ENCODE measurements around the gene SORCS2.

Gene SORCS2

GRCh38 chr4:7697343-7697742 lies 505.0 kb downstream of the SORCS2 start:
- peaks cover 3% of the 10 kb centered on the region for H3K27me3 Mint-ChIP-seq (ENCODE audit: low read depth)
- H3K9me3 Mint-ChIP-seq: no peaks in the 10 kb centered on the region

DNA sequence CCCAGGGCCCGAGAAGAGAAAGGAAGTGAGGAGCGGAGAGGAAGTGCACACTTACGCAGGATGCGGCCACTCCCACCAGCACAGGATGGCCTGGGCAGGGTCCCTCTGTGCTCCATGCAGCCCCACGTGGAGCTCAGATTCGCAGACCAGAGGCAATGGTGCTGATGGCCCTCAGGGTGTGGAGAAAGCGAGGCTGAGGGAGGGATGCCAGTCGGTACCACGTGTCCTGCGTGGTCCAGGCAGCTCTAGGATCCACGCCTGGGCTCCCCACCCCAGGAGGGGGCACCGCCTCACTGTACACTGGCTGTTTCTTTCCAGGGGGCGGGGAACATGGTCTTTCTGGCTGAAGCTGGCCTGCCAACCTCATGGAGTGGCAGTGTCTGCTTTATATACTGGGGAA lies 505.5 kb downstream of the SORCS2 start:
- Mint-ChIP-seq H3K4me1 (ENCODE audit: low read depth) (no peaks in the 10 kb centered on the region), H3K27me3 (ENCODE audit: low read depth) (peaks cover 3% of the 10 kb centered on the region), H3K27ac (no peak overlapping the region), H3K9me3 (no peaks in the 10 kb centered on the region), H3K36me3 (ENCODE audit: low read depth) (no peaks in the 10 kb centered on the region), H3K4me3 (no peak overlapping the region)

More at GRCh38 chr4:7697343-7697742, 505.0 kb downstream of the SORCS2 start:
- Mint-ChIP-seq H3K36me3 (ENCODE audit: low read depth) (no peaks in the 10 kb centered on the region), H3K4me3 (no peak overlapping the region), H3K4me1 (ENCODE audit: low read depth) (no peaks in the 10 kb centered on the region), H3K27ac (no peak overlapping the region)

GRCh38 chr4:7698584-7698983 lies 506.2 kb downstream of the SORCS2 start:
- Mint-ChIP-seq H3K4me1 (ENCODE audit: low read depth) (no peaks in the 10 kb centered on the region), H3K4me3 (no peak overlapping the region)

GRCh38 chr4:7699031-7699430 lies 506.7 kb downstream of the SORCS2 start:
- H3K4me1 Mint-ChIP-seq (ENCODE audit: low read depth): no peaks in the 10 kb centered on the region
- H3K27ac Mint-ChIP-seq: no peak overlapping the region
- H3K4me3 Mint-ChIP-seq: no peak overlapping the region
- no peaks in the 10 kb centered on the region for H3K36me3 Mint-ChIP-seq (ENCODE audit: low read depth)
- H3K27me3 Mint-ChIP-seq (ENCODE audit: low read depth): peaks cover 3% of the 10 kb centered on the region
- H3K9me3 Mint-ChIP-seq: no peaks in the 10 kb centered on the region

More at GRCh38 chr4:7698584-7698983, 506.2 kb downstream of the SORCS2 start:
- H3K27me3 Mint-ChIP-seq (ENCODE audit: low read depth): peaks cover 3% of the 10 kb centered on the region
- no peak overlapping the region for H3K27ac Mint-ChIP-seq
- H3K36me3 Mint-ChIP-seq (ENCODE audit: low read depth): no peaks in the 10 kb centered on the region
- H3K9me3 Mint-ChIP-seq: no peaks in the 10 kb centered on the region

DNA sequence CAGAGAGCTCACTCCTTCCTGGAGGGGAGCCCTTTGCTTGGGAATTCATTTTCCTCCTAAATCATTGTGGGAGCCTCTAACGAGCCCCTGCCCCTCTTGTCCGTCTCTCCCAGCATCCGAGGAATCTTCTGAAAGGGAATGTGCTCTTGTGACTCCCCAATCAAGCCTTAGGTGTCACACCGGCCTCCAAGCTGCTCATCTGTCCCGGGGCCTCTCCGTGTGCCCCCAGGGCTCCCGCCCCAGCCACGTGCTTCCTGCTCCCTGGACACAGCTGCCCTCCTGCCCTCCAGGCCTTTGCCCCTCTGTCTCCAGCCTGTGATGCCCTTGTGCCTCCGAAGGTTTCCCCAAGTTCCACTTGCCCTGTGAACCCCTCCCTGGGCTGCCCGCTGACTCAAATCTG lies 507.5 kb downstream of the SORCS2 start:
- no peaks in the 10 kb centered on the region for H3K9me3 Mint-ChIP-seq
- H3K27me3 Mint-ChIP-seq (ENCODE audit: low read depth): peaks cover 3% of the 10 kb centered on the region
- H3K36me3 Mint-ChIP-seq (ENCODE audit: low read depth): no peaks in the 10 kb centered on the region
- no peaks in the 10 kb centered on the region for H3K4me1 Mint-ChIP-seq (ENCODE audit: low read depth)
- no peak overlapping the region for H3K4me3 Mint-ChIP-seq
- no peak overlapping the region for H3K27ac Mint-ChIP-seq

DNA sequence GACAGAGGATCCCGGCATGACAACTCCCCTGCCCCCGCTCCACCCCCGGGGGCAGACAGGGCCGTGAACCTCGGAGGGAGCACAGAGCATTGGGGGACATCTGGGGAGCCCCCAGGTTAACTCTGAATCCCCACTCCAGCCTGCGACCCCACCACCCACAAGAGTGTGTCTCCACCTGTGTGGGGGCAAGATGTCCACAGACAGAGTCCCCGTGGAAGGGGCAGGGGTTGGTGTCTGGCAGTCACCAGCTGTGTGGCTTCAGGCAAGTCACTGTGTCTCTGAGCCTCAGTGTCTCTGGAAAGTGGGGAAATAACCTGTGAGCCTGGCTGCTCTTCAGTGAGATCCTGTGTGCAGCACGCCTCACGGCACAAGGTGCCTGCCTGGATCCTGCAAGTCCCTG lies 508.3 kb downstream of the SORCS2 start:
- Mint-ChIP-seq H3K27me3 (ENCODE audit: low read depth) (peaks cover 3% of the 10 kb centered on the region), H3K4me1 (ENCODE audit: low read depth) (no peaks in the 10 kb centered on the region), H3K4me3 (no peak overlapping the region), H3K9me3 (no peaks in the 10 kb centered on the region), H3K27ac (no peak overlapping the region), H3K36me3 (ENCODE audit: low read depth) (no peaks in the 10 kb centered on the region)

- Mint-ChIP-seq H3K4me1 (ENCODE audit: low read depth) (no peaks in the 10 kb centered on the region), H3K9me3 (no peaks in the 10 kb centered on the region), H3K27me3 (ENCODE audit: low read depth) (peaks cover 3% of the 10 kb centered on the region), H3K4me3 (no peak overlapping the region), H3K36me3 (ENCODE audit: low read depth) (no peaks in the 10 kb centered on the region), H3K27ac (no peak overlapping the region)
These were observed 509.7 kb downstream of the SORCS2 start for GRCh38 chr4:7701866-7702649.

DNA sequence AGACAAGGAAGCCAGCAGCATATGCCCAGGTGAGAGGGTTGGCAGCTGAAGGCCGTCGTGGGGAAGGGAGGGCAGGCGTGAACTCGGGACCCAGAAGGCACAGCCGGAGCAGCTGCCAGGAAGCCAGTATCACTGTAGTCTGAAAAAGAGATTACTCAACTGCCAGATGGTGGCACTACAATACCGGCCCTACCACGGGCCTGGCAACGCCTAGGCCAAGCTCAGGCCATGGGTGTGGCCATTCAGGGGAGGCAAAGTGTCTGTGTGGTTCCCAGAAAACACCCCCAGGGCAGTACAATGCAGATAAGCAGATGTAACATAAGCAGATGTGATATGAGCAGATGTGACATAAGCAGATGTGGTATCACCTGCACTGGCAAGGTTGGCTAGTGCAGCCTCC lies 511.4 kb downstream of the SORCS2 start:
- Mint-ChIP-seq H3K27me3 (ENCODE audit: low read depth) (no peaks in the 10 kb centered on the region), H3K9me3 (no peaks in the 10 kb centered on the region), H3K27ac (no peak overlapping the region), H3K4me1 (ENCODE audit: low read depth) (no peaks in the 10 kb centered on the region), H3K4me3 (no peak overlapping the region), H3K36me3 (ENCODE audit: low read depth) (no peaks in the 10 kb centered on the region)

DNA sequence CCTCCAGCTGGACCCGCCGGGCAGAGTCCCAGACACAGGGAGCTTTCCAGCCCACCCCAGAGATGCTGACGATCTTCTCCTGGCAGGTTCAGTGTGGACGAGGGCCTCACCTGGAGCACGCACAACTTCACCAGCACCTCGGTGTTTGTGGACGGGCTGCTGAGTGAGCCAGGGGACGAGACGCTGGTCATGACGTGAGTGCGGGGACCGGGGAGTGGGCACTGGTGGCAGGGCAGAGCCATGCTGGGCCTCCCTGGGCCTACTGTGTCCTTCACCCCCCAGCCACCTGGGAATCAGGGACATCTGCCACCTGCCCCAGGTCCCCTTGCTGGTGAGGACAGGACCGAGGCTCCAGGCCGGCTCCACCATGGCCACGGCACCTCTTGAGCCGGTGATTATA lies 511.8 kb downstream of the SORCS2 start:
- Mint-ChIP-seq H3K4me3 (no peak overlapping the region), H3K4me1 (ENCODE audit: low read depth) (no peaks in the 10 kb centered on the region), H3K27me3 (ENCODE audit: low read depth) (no peaks in the 10 kb centered on the region), H3K27ac (no peak overlapping the region), H3K36me3 (ENCODE audit: low read depth) (no peaks in the 10 kb centered on the region), H3K9me3 (no peaks in the 10 kb centered on the region)

DNA sequence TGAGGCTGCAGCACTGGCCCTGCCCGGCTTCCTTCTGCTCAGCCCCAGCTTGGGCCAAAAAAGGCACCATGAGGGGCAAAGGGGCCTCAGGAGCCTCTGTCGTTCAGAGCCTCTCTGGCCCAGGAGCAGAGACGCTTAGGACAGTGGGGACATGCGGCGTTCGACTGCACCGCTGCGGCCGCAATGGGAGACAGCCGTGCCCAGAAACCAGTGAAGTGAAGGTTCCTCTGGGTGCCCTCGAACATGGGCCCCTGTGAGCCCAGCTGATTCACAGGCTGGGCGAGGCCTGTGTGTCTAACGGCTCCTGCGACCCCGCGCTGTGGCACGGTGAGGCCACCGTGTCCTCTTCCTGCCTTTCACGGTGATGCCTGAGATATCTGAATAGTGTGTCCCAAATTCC lies 512.3 kb downstream of the SORCS2 start:
- Mint-ChIP-seq H3K27me3 (ENCODE audit: low read depth) (no peaks in the 10 kb centered on the region), H3K27ac (no peak overlapping the region), H3K4me3 (no peak overlapping the region), H3K9me3 (no peaks in the 10 kb centered on the region), H3K36me3 (ENCODE audit: low read depth) (no peaks in the 10 kb centered on the region), H3K4me1 (ENCODE audit: low read depth) (no peaks in the 10 kb centered on the region)

DNA sequence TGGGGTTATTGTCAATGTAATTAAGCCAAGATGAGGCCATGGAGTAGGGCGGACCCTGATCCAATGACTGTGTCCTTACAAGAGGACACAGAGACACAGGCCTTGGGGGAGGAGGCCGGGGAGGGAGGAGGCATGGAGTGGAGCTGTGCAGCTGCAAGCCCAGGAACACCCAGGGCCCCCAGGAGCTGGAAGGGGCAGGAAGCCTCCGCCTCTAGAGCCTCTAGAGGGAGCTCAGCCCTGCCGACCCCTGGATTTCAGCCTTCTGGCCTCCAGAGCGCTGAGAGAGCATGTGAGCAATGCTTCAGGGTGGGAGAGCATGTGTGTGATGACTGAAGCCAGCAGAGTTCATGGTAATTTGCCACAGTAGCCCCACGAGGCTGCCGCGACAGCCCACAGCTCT lies 512.7 kb downstream of the SORCS2 start:
- Mint-ChIP-seq H3K4me3 (no peak overlapping the region), H3K4me1 (ENCODE audit: low read depth) (no peaks in the 10 kb centered on the region), H3K36me3 (ENCODE audit: low read depth) (no peaks in the 10 kb centered on the region), H3K27ac (no peak overlapping the region), H3K27me3 (ENCODE audit: low read depth) (no peaks in the 10 kb centered on the region), H3K9me3 (no peaks in the 10 kb centered on the region)

DNA sequence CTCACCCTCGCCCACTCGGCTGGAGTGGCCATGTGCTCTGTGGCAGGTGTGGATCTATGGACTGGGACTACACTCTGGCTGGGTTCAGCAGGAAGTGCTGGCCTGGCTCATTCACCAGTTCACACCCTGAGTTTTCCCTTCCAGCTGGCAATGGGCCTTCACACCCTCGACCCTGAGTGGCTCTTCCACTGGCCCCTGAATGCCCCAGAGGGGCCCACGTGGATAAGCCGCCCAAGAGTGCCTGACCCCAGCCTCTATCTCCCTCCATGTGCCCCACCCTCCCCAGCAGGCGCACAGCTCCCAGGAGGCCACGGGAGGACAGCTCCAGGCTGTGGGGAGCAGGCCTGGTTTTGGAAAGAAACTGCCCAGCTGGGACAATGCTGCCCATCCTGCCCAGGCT lies 513.3 kb downstream of the SORCS2 start:
- no peaks in the 10 kb centered on the region for H3K4me1 Mint-ChIP-seq (ENCODE audit: low read depth)
- H3K9me3 Mint-ChIP-seq: no peaks in the 10 kb centered on the region
- no peaks in the 10 kb centered on the region for H3K27me3 Mint-ChIP-seq (ENCODE audit: low read depth)
- no peaks in the 10 kb centered on the region for H3K36me3 Mint-ChIP-seq (ENCODE audit: low read depth)
- no peak overlapping the region for H3K27ac Mint-ChIP-seq
- H3K4me3 Mint-ChIP-seq: no peak overlapping the region

- Mint-ChIP-seq H3K4me1 (ENCODE audit: low read depth) (no peaks in the 10 kb centered on the region), H3K9me3 (no peaks in the 10 kb centered on the region), H3K27me3 (ENCODE audit: low read depth) (no peaks in the 10 kb centered on the region)
These were observed 515.9 kb downstream of the SORCS2 start for GRCh38 chr4:7708238-7708637.

DNA sequence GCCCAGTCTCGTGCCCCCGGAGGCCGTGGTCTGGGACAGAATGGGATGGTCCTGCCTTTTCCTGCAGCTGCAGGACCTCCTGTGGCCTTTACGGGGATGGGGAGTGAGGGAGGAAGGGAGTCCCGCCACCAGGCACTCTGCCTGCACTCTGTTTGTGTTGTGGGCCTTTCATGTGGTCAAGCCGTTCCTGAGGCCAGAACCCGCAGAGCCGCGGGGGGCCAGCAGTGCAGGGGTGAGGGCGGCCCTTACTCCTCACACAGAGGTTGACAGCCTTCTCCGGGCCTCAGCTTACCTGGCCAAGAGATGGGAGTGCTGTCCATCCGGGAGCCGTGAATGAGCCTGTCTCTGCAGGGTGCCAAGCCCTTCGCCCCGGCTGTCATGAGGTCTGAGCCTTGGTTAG lies 516.6 kb downstream of the SORCS2 start:
- H3K4me1 Mint-ChIP-seq (ENCODE audit: low read depth): no peaks in the 10 kb centered on the region
- H3K9me3 Mint-ChIP-seq: no peaks in the 10 kb centered on the region
- no peaks in the 10 kb centered on the region for H3K36me3 Mint-ChIP-seq (ENCODE audit: low read depth)
- H3K27ac Mint-ChIP-seq: no peak overlapping the region
- no peak overlapping the region for H3K4me3 Mint-ChIP-seq
- no peaks in the 10 kb centered on the region for H3K27me3 Mint-ChIP-seq (ENCODE audit: low read depth)

More at GRCh38 chr4:7708238-7708637, 515.9 kb downstream of the SORCS2 start:
- Mint-ChIP-seq H3K4me3 (no peak overlapping the region), H3K27ac (no peak overlapping the region), H3K36me3 (ENCODE audit: low read depth) (no peaks in the 10 kb centered on the region)

GRCh38 chr4:7709431-7709830 lies 517.1 kb downstream of the SORCS2 start:
- H3K4me3 Mint-ChIP-seq: no peak overlapping the region
- H3K4me1 Mint-ChIP-seq (ENCODE audit: low read depth): no peaks in the 10 kb centered on the region
- no peaks in the 10 kb centered on the region for H3K9me3 Mint-ChIP-seq
- H3K27ac Mint-ChIP-seq: no peak overlapping the region
- no peaks in the 10 kb centered on the region for H3K36me3 Mint-ChIP-seq (ENCODE audit: low read depth)
- no peaks in the 10 kb centered on the region for H3K27me3 Mint-ChIP-seq (ENCODE audit: low read depth)

- Mint-ChIP-seq H3K27me3 (ENCODE audit: low read depth) (no peaks in the 10 kb centered on the region), H3K27ac (no peak overlapping the region), H3K4me3 (no peak overlapping the region), H3K36me3 (ENCODE audit: low read depth) (no peaks in the 10 kb centered on the region), H3K9me3 (no peaks in the 10 kb centered on the region), H3K4me1 (ENCODE audit: low read depth) (no peaks in the 10 kb centered on the region)
These were observed 517.8 kb downstream of the SORCS2 start for GRCh38 chr4:7710126-7710525.
